ENCODE results near the gene DAP. TPM values are rescaled to one million over a fixed set of nuclear protein-coding genes. Genes with fewer than 3 reads are reported as not detected.

The DAP gene
- total RNA-seq, 1 experiment from 2014 or later = 77.6 TPM

DNA sequence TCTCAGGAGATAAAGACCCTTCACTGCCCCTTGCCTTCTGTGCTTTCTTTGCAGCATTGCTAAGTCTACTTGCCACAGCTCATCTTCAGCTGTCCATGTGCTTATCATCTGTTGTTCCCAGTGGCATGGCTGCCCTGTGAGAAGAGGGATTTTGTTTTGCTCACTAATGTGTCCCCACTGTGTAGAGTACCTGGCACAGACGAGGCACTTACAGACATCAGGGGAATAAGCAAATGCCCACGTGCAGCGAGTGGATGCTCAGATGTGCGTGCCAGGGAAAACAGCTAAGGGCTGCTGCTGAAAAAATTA is 31.0 kb downstream of the DAP start:
- H3K36me3 ChIP-seq (ENCODE audit: control insufficient read depth, insufficient read depth, low read length) = no peaks in the 10 kb centered on the region; the same call in 1 of the 2 replicates
- intact Hi-C loops (cut with micrococcal nuclease; ENCODE audit: unreplicated experiment) = no loop called here
- H3K36me3 Mint-ChIP-seq (ENCODE audit: insufficient read depth, unreplicated experiment) = peaks cover 7% of the 10 kb centered on the region
- no peak overlapping the region for H3K4me3 Mint-ChIP-seq (ENCODE audit: unreplicated experiment)
- CTCF ChIA-PET = no interaction called here
- no peaks in the 10 kb centered on the region for H3K27me3 ChIP-seq (replicated peaks; ENCODE audit: control insufficient read depth, insufficient read depth, low read length)
- no peaks in the 10 kb centered on the region for H3K9me3 ChIP-seq
- BruUV-seq (replicated peaks) = no TSS peak
- H3K4me3 ChIP-seq (ENCODE audit: low read depth, low read length) = no peak overlapping the region
- H3K27ac Mint-ChIP-seq (ENCODE audit: unreplicated experiment) = no peak overlapping the region
- H3K27me3 Mint-ChIP-seq (ENCODE audit: insufficient read depth, unreplicated experiment) = no peaks in the 10 kb centered on the region
- POLR2A ChIA-PET = no interaction called here
- DNase-seq = no peak
- TF ChIP-seq, protein P1, sequence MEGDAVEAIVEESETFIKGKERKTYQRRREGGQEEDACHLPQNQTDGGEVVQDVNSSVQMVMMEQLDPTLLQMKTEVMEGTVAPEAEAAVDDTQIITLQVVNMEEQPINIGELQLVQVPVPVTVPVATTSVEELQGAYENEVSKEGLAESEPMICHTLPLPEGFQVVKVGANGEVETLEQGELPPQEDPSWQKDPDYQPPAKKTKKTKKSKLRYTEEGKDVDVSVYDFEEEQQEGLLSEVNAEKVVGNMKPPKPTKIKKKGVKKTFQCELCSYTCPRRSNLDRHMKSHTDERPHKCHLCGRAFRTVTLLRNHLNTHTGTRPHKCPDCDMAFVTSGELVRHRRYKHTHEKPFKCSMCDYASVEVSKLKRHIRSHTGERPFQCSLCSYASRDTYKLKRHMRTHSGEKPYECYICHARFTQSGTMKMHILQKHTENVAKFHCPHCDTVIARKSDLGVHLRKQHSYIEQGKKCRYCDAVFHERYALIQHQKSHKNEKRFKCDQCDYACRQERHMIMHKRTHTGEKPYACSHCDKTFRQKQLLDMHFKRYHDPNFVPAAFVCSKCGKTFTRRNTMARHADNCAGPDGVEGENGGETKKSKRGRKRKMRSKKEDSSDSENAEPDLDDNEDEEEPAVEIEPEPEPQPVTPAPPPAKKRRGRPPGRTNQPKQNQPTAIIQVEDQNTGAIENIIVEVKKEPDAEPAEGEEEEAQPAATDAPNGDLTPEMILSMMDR (IDR thresholded peaks at IDR 0.05; ENCODE audit: insufficient read depth in 1 of 2, low read depth in 1 of 2, low read length in 1 of 2, severe bottlenecking in 1 of 2, unreplicated experiment in 1 of 2) = no peak
- no peaks in the 10 kb centered on the region for H3K4me1 ChIP-seq
- no peaks in the 10 kb centered on the region for H3K9me3 Mint-ChIP-seq (ENCODE audit: unreplicated experiment)
- peaks cover 6% of the 10 kb centered on the region for H3K4me1 Mint-ChIP-seq (ENCODE audit: low read depth, unreplicated experiment)

DNA sequence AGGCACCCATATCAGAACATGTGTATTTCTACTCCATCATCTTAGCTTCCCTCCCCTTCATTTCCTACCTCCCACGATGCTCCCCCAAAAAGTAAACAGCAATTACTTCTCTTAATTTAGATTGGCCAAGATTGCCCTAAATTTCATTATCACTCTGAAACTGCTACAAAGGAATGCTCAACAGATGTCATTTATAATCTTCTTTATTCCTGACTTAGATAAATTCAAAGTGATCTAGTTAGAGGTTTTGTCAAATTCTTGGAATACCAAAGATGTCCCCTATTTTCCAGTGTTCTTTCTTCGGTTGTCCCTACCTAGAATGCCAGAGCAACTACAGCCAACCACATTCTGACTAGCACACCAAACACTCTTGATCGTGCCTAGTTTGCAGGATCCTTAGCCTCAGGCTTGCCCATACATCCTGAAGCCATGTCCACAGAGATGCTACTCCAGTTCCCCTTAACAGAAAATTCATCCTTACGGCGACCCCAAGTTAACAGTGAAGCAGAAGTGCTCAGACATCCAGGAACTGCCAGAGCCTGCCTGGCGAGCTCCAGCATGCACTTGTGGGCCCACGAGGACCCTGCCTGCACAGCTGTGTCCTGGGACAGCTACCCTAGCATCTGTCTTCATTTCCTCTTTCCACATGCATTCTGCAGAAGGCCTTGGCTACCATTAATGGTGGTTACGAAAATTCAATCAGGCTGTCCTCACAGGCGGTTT is 31.6 kb downstream of the DAP start:
- TF ChIP-seq, protein P1 (IDR thresholded peaks at IDR 0.05; ENCODE audit: insufficient read depth in 1 of 2, low read depth in 1 of 2, low read length in 1 of 2, severe bottlenecking in 1 of 2, unreplicated experiment in 1 of 2) = no peak
- no peaks in the 10 kb centered on the region for H3K9me3 Mint-ChIP-seq (ENCODE audit: unreplicated experiment)
- no peak overlapping the region for H3K27ac Mint-ChIP-seq (ENCODE audit: unreplicated experiment)
- no peaks in the 10 kb centered on the region for H3K27me3 Mint-ChIP-seq (ENCODE audit: insufficient read depth, unreplicated experiment)
- no peaks in the 10 kb centered on the region for H3K4me1 ChIP-seq
- intact Hi-C loops (cut with micrococcal nuclease; ENCODE audit: unreplicated experiment) = no loop called here
- H3K9me3 ChIP-seq = no peaks in the 10 kb centered on the region
- H3K4me3 Mint-ChIP-seq (ENCODE audit: unreplicated experiment) = no peak overlapping the region
- no peaks in the 10 kb centered on the region for H3K27me3 ChIP-seq (replicated peaks; ENCODE audit: control insufficient read depth, insufficient read depth, low read length)
- H3K4me1 Mint-ChIP-seq (ENCODE audit: low read depth, unreplicated experiment) = peaks cover 6% of the 10 kb centered on the region
- no peak for DNase-seq
- ChIA-PET POLR2A (no interaction called here), CTCF (no interaction called here)
- no peaks in the 10 kb centered on the region; the same call in 1 of the 2 replicates for H3K36me3 ChIP-seq (ENCODE audit: control insufficient read depth, insufficient read depth, low read length)
- no peak overlapping the region for H3K4me3 ChIP-seq (ENCODE audit: low read depth, low read length)
- no TSS peak for BruUV-seq (replicated peaks)
- peaks cover 7% of the 10 kb centered on the region for H3K36me3 Mint-ChIP-seq (ENCODE audit: insufficient read depth, unreplicated experiment)

DNA sequence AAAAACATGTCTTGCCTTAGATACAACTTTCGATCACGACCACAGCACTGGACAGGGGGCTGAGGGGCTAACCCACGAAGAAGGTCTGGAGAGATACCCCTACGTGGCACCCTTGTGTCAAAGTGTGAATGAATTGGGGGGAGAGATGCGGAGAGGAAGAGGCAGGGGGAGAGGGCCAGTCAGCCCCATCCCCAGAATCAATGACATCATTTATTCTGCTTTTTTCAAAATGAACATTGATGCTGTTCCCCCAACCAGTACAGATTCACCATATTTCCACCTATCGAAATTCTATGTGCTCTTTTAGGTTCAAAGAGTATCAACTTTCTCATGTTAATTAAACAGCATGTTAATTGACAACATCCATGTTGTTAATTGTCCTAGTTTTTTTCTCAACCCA is 32.4 kb downstream of the DAP start:
- POLR2A ChIA-PET = no interaction called here
- Mint-ChIP-seq H3K9me3 (ENCODE audit: unreplicated experiment) (no peaks in the 10 kb centered on the region), H3K27me3 (ENCODE audit: insufficient read depth, unreplicated experiment) (no peaks in the 10 kb centered on the region), H3K4me3 (ENCODE audit: unreplicated experiment) (no peak overlapping the region), H3K27ac (ENCODE audit: unreplicated experiment) (no peak overlapping the region), H3K36me3 (ENCODE audit: insufficient read depth, unreplicated experiment) (peaks cover 7% of the 10 kb centered on the region), H3K4me1 (ENCODE audit: low read depth, unreplicated experiment) (peaks cover 6% of the 10 kb centered on the region)
- intact Hi-C loops (cut with micrococcal nuclease; ENCODE audit: unreplicated experiment) = no loop called here
- Histone ChIP-seq H3K4me3 (ENCODE audit: low read depth, low read length) (no peak overlapping the region), H3K36me3 (ENCODE audit: control insufficient read depth, insufficient read depth, low read length) (no peaks in the 10 kb centered on the region; the same call in 1 of the 2 replicates), H3K4me1 (no peaks in the 10 kb centered on the region), H3K9me3 (no peaks in the 10 kb centered on the region), H3K27me3 (replicated peaks; ENCODE audit: control insufficient read depth, insufficient read depth, low read length) (no peaks in the 10 kb centered on the region)
- BruUV-seq (replicated peaks) = no TSS peak
- CTCF ChIA-PET = no interaction called here
- TF ChIP-seq, protein P1 (IDR thresholded peaks at IDR 0.05; ENCODE audit: insufficient read depth in 1 of 2, low read depth in 1 of 2, low read length in 1 of 2, severe bottlenecking in 1 of 2, unreplicated experiment in 1 of 2) = no peak
- no peak for DNase-seq

All from Caco-2 (cell line).